ENCODE data around the gene ZBTB48.

The ZBTB48 gene

GRCh38 chr1:6580119-6580592, 362 bp downstream of the ZBTB48 start:
- Histone ChIP-seq H2AFZ (ENCODE audit: low read depth, low read length) (no peak overlapping the region), H3K36me3 (ENCODE audit: insufficient read depth, low read length) (peaks cover 4% of the 10 kb centered on the region), H3K4me3 (ENCODE audit: low read length) (peak overlapping the region; percentile 60), H3K27me3 (ENCODE audit: insufficient read depth, low read length) (no peaks in the 10 kb centered on the region), H3K4me1 (ENCODE audit: insufficient read depth, low read length) (peaks cover 30% of the 10 kb centered on the region), H3K9me3 (ENCODE audit: low read length) (no peaks in the 10 kb centered on the region)

- no peaks in the 10 kb centered on the region for H3K27me3 ChIP-seq (ENCODE audit: insufficient read depth, low read length)
- no peak overlapping the region for H2AFZ ChIP-seq (ENCODE audit: low read depth, low read length)
- H3K4me1 ChIP-seq (ENCODE audit: insufficient read depth, low read length) = peaks cover 30% of the 10 kb centered on the region
- peak overlapping the region; percentile 60 for H3K4me3 ChIP-seq (ENCODE audit: low read length)
- peaks cover 4% of the 10 kb centered on the region for H3K36me3 ChIP-seq (ENCODE audit: insufficient read depth, low read length)
- H3K9me3 ChIP-seq (ENCODE audit: low read length) = no peaks in the 10 kb centered on the region
Measured at GRCh38 chr1:6580593-6581409, 1.0 kb downstream of the ZBTB48 start.

GRCh38 chr1:6581561-6582305, 1.9 kb downstream of the ZBTB48 start:
- H2AFZ ChIP-seq (ENCODE audit: low read depth, low read length) = no peak overlapping the region
- no peaks in the 10 kb centered on the region for H3K27me3 ChIP-seq (ENCODE audit: insufficient read depth, low read length)
- H3K4me1 ChIP-seq (ENCODE audit: insufficient read depth, low read length) = peaks cover 30% of the 10 kb centered on the region
- H3K36me3 ChIP-seq (ENCODE audit: insufficient read depth, low read length) = peaks cover 4% of the 10 kb centered on the region
- no peak overlapping the region for H3K4me3 ChIP-seq (ENCODE audit: low read length)
- H3K9me3 ChIP-seq (ENCODE audit: low read length) = no peaks in the 10 kb centered on the region

GRCh38 chr1:6582370-6582769, 2.6 kb downstream of the ZBTB48 start:
- no peak overlapping the region for H3K4me3 ChIP-seq (ENCODE audit: low read length)
- peaks cover 30% of the 10 kb centered on the region for H3K4me1 ChIP-seq (ENCODE audit: insufficient read depth, low read length)

GRCh38 chr1:6584126-6585080, 4.6 kb downstream of the ZBTB48 start:
- Histone ChIP-seq H3K27me3 (ENCODE audit: insufficient read depth, low read length) (no peaks in the 10 kb centered on the region), H3K9me3 (ENCODE audit: low read length) (no peaks in the 10 kb centered on the region), H3K36me3 (ENCODE audit: insufficient read depth, low read length) (peaks cover 19% of the 10 kb centered on the region), H3K4me1 (ENCODE audit: insufficient read depth, low read length) (peaks cover 12% of the 10 kb centered on the region), H3K4me3 (ENCODE audit: low read length) (no peak overlapping the region), H2AFZ (ENCODE audit: low read depth, low read length) (no peak overlapping the region)

More at GRCh38 chr1:6582370-6582769, 2.6 kb downstream of the ZBTB48 start:
- H2AFZ ChIP-seq (ENCODE audit: low read depth, low read length) = no peak overlapping the region
- H3K9me3 ChIP-seq (ENCODE audit: low read length) = no peaks in the 10 kb centered on the region
- no peaks in the 10 kb centered on the region for H3K27me3 ChIP-seq (ENCODE audit: insufficient read depth, low read length)
- H3K36me3 ChIP-seq (ENCODE audit: insufficient read depth, low read length) = peaks cover 4% of the 10 kb centered on the region

GRCh38 chr1:6585081-6585722, 5.4 kb downstream of the ZBTB48 start:
- Histone ChIP-seq H3K9me3 (ENCODE audit: low read length) (no peaks in the 10 kb centered on the region), H2AFZ (ENCODE audit: low read depth, low read length) (no peak overlapping the region), H3K36me3 (ENCODE audit: insufficient read depth, low read length) (peaks cover 24% of the 10 kb centered on the region), H3K4me1 (ENCODE audit: insufficient read depth, low read length) (peaks cover 11% of the 10 kb centered on the region), H3K4me3 (ENCODE audit: low read length) (no peak overlapping the region), H3K27me3 (ENCODE audit: insufficient read depth, low read length) (no peaks in the 10 kb centered on the region)

- Histone ChIP-seq H3K36me3 (ENCODE audit: insufficient read depth, low read length) (peaks cover 24% of the 10 kb centered on the region), H3K4me1 (ENCODE audit: insufficient read depth, low read length) (peaks cover 5% of the 10 kb centered on the region), H3K9me3 (ENCODE audit: low read length) (no peaks in the 10 kb centered on the region)
Measured at GRCh38 chr1:6585841-6586240, 6.0 kb downstream of the ZBTB48 start.

GRCh38 chr1:6586404-6586816, 6.6 kb downstream of the ZBTB48 start:
- Histone ChIP-seq H3K36me3 (ENCODE audit: insufficient read depth, low read length) (peaks cover 24% of the 10 kb centered on the region), H3K9me3 (ENCODE audit: low read length) (no peaks in the 10 kb centered on the region), H2AFZ (ENCODE audit: low read depth, low read length) (no peak overlapping the region), H3K27me3 (ENCODE audit: insufficient read depth, low read length) (no peaks in the 10 kb centered on the region), H3K4me3 (ENCODE audit: low read length) (no peak overlapping the region), H3K4me1 (ENCODE audit: insufficient read depth, low read length) (no peaks in the 10 kb centered on the region)

More at GRCh38 chr1:6585841-6586240, 6.0 kb downstream of the ZBTB48 start:
- no peaks in the 10 kb centered on the region for H3K27me3 ChIP-seq (ENCODE audit: insufficient read depth, low read length)
- no peak overlapping the region for H2AFZ ChIP-seq (ENCODE audit: low read depth, low read length)
- H3K4me3 ChIP-seq (ENCODE audit: low read length) = no peak overlapping the region

GRCh38 chr1:6587261-6588005, 7.6 kb downstream of the ZBTB48 start:
- H3K27me3 ChIP-seq (ENCODE audit: insufficient read depth, low read length) = no peaks in the 10 kb centered on the region
- H3K4me1 ChIP-seq (ENCODE audit: insufficient read depth, low read length) = no peaks in the 10 kb centered on the region
- H3K9me3 ChIP-seq (ENCODE audit: low read length) = no peaks in the 10 kb centered on the region
- H2AFZ ChIP-seq (ENCODE audit: low read depth, low read length) = no peak overlapping the region
- peaks cover 24% of the 10 kb centered on the region for H3K36me3 ChIP-seq (ENCODE audit: insufficient read depth, low read length)
- H3K4me3 ChIP-seq (ENCODE audit: low read length) = no peak overlapping the region

- peaks cover 31% of the 10 kb centered on the region for H3K36me3 ChIP-seq (ENCODE audit: insufficient read depth, low read length)
- no peaks in the 10 kb centered on the region for H3K27me3 ChIP-seq (ENCODE audit: insufficient read depth, low read length)
- H3K9me3 ChIP-seq (ENCODE audit: low read length) = no peaks in the 10 kb centered on the region
- H2AFZ ChIP-seq (ENCODE audit: low read depth, low read length) = no peak overlapping the region
- no peak overlapping the region for H3K4me3 ChIP-seq (ENCODE audit: low read length)
- H3K4me1 ChIP-seq (ENCODE audit: insufficient read depth, low read length) = no peaks in the 10 kb centered on the region
Measured at GRCh38 chr1:6588128-6588892, 8.5 kb downstream of the ZBTB48 start.

- H3K4me1 ChIP-seq (ENCODE audit: insufficient read depth, low read length) = no peaks in the 10 kb centered on the region
- no peaks in the 10 kb centered on the region for H3K9me3 ChIP-seq (ENCODE audit: low read length)
- H3K27me3 ChIP-seq (ENCODE audit: insufficient read depth, low read length) = no peaks in the 10 kb centered on the region
- no peak overlapping the region for H3K4me3 ChIP-seq (ENCODE audit: low read length)
- peaks cover 37% of the 10 kb centered on the region for H3K36me3 ChIP-seq (ENCODE audit: insufficient read depth, low read length)
- no peak overlapping the region for H2AFZ ChIP-seq (ENCODE audit: low read depth, low read length)
Measured at GRCh38 chr1:6588893-6589520, 9.2 kb downstream of the ZBTB48 start.

Measured in neuron (in vitro differentiated cells).